Neural cell (in vitro differentiated cells): ENCODE measurements around the gene DNAAF2. TPM values are rescaled to one million over a fixed set of nuclear protein-coding genes. Genes with fewer than 3 reads are reported as not detected.
A peak's percentile ranks its signal among the peaks of the same experiment; 100 is the strongest.

Experiments used
- H2AFZ ChIP-seq: fragments of 200-600, 300-800 bp; sonication (generic), shearing (Covaris generic); 2 replicates; pipeline ENCODE4 v1.6.0; 2014; ENCODE audit warnings: low read depth, mild to moderate bottlenecking, antibody characterized with exemption, low read length, moderate library complexity
- H3F3A ChIP-seq: fragments of 200-600 bp; shearing (Covaris generic); 2 replicates; pipeline ENCODE4 v1.6.1; 2016; ENCODE audit warnings: mild to moderate bottlenecking, moderate library complexity, mixed read lengths, antibody characterized with exemption, low read length; ENCODE audit not compliant: insufficient read depth, poor library complexity, severe bottlenecking
- H3K27ac ChIP-seq: fragments of 200-600, 300-800 bp; sonication (generic), shearing (Covaris generic); 2 replicates; pipeline ENCODE4 v1.5.1; 2014; ENCODE audit warnings: mild to moderate bottlenecking, low read length, moderate library complexity
- H3K27me3 ChIP-seq: fragments of 300-800, 200-600 bp; sonication (generic), shearing (Covaris generic); 2 replicates; pipeline ENCODE4 v1.6.0; 2014; ENCODE audit warnings: mild to moderate bottlenecking, low read depth, low read length, moderate library complexity; ENCODE audit not compliant: insufficient read depth
- H3K36me3 ChIP-seq: fragments of 300-800, 200-600 bp; sonication (generic), shearing (Covaris generic); 2 replicates; pipeline ENCODE4 v1.5.1; 2014; ENCODE audit warnings: mild to moderate bottlenecking, antibody characterized with exemption, low read length, moderate library complexity; ENCODE audit not compliant: insufficient read depth
- H3K4me2 ChIP-seq: fragments of 300-800, 200-600 bp; sonication (generic), shearing (Covaris generic); 2 replicates; pipeline ENCODE4 v1.6.0; 2014; ENCODE audit warnings: mild to moderate bottlenecking, low read length
- H3K4me3 ChIP-seq: fragments of 300-800, 200-600 bp; sonication (generic), shearing (Covaris generic); 2 replicates; pipeline ENCODE4 v1.5.1; 2014; ENCODE audit warnings: mild to moderate bottlenecking, low read length, moderate library complexity
- H3K79me2 ChIP-seq: fragments of 200-600 bp; shearing (Covaris generic); replicated peaks from 2 replicates; pipeline ENCODE4 v1.6.0; 2014; ENCODE audit warnings: mild to moderate bottlenecking, low read length, moderate library complexity; ENCODE audit not compliant: insufficient read depth
- H3K9ac ChIP-seq: fragments of 300-800, 200-600 bp; sonication (generic), shearing (Covaris generic); 2 replicates; pipeline ENCODE4 v1.6.1; 2016; ENCODE audit warnings: mild to moderate bottlenecking, low read length, mixed read lengths
- H3K9me2 ChIP-seq: fragments of 200-600 bp; shearing (Covaris generic); 2 replicates; pipeline ENCODE4 v1.6.1; 2016; ENCODE audit warnings: mild to moderate bottlenecking, low read length, mixed read lengths; ENCODE audit not compliant: insufficient read depth
- H3K9me3 ChIP-seq: fragments of 200-600, 300-800 bp; sonication (generic), shearing (Covaris generic); 2 replicates; pipeline ENCODE4 v1.6.1; 2016; ENCODE audit warnings: mild to moderate bottlenecking, mixed run types, low read length, moderate library complexity, mixed read lengths
- H4K20me1 ChIP-seq: fragments of 200-600 bp; shearing (Covaris generic); 2 replicates; pipeline ENCODE4 v1.6.1; 2016; ENCODE audit warnings: mild to moderate bottlenecking, mixed run types; ENCODE audit not compliant: insufficient read depth
- EP300 ChIP-seq: fragments of 450-650 bp; conservative IDR thresholded peaks from 2 replicates; pipeline ENCODE4 v1.6.1; 2014; ENCODE audit warnings: antibody characterized with exemption, mild to moderate bottlenecking, moderate library complexity; ENCODE audit not compliant: poor library complexity, severe bottlenecking
- EZH2 ChIP-seq: fragments of 200-600, 300-800 bp; shearing (Covaris generic), sonication (generic); IDR thresholded peaks from 2 replicates; pipeline ENCODE4 v1.6.1; 2014; ENCODE audit warnings: antibody characterized with exemption, low read length, borderline replicate concordance, mild to moderate bottlenecking; ENCODE audit not compliant: insufficient read depth, poor library complexity, severe bottlenecking
- MXI1 ChIP-seq: fragments of 450-650 bp; conservative IDR thresholded peaks from 2 replicates; pipeline ENCODE4 v1.6.1; 2014; ENCODE audit warnings: antibody characterized with exemption, mild to moderate bottlenecking; ENCODE audit not compliant: poor library complexity, severe bottlenecking
- POLR2AphosphoS5 ChIP-seq: IDR thresholded peaks from 2 replicates; pipeline ENCODE4 v1.6.1; 2012
- RAD21 ChIP-seq: fragments of 450-650 bp; conservative IDR thresholded peaks from 2 replicates; pipeline ENCODE4 v1.6.1; 2014; ENCODE audit warnings: antibody characterized with exemption, mild to moderate bottlenecking, moderate library complexity
- SMC3 ChIP-seq: fragments of 450-650 bp; conservative IDR thresholded peaks from 2 replicates; pipeline ENCODE4 v1.6.1; 2014; ENCODE audit warnings: antibody characterized with exemption, mild to moderate bottlenecking, moderate library complexity; ENCODE audit not compliant: poor library complexity
- TAF1 ChIP-seq: IDR thresholded peaks from 2 replicates; pipeline ENCODE4 v1.6.1; 2012; ENCODE audit warnings: low read depth
- polyA plus RNA-seq: library from polyadenylated mRNA; depleted of rRNA; stranded (reverse); fragments of >200 nt; gene quantifications from 2 replicates; pipeline ENCODE4 v1.2.3, GENCODE V29; 2014
- TF ChIP-seq, protein P1 (sequence below): IDR thresholded peaks from 2 replicates; pipeline ENCODE4 v1.6.1; 2012; ENCODE audit warnings: borderline replicate concordance
- TF ChIP-seq, protein P2 (sequence below): fragments of 450-650 bp; IDR thresholded peaks from 2 replicates; pipeline ENCODE4 v1.5.1; 2014; ENCODE audit warnings: antibody characterized with exemption, mild to moderate bottlenecking, moderate library complexity; ENCODE audit not compliant: poor library complexity, severe bottlenecking

The DNAAF2 gene
- polyA plus RNA-seq, 1 donor from 2014 or later: 41.6 TPM

DNA sequence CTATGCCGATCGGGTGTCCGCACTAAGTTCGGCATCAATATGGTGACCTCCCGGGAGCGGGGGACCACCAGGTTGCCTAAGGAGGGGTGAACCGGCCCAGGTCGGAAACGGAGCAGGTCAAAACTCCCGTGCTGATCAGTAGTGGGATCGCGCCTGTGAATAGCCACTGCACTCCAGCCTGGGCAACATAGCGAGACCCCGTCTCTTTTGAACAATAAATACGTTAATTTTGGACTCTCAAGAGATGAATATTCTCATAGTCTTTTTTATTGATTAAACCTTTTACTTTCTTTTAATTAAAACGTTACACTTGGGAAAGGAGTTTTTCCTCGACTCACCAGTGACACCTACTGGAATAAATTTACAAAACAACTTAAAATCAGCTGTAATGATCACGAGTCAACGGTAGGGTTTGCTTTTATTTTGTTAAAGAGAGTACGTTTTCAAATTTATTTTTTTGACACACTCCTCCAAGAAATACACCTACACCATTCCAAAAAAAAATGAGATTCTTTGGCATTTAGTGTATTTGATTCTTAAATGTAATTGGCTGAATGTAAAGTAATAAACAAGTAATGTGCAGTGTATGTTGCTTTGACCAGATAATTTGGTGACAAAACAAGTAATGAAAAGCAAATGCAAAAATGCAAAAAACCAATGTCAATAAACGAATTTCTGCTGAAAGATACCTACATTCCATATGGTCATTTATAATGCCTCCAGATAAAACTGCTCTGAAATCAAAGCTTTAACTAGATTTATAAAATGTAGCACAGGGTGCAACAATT lies 48.2 kb downstream of the DNAAF2 start:
- no peak overlapping the region for H3K9ac ChIP-seq
- no peak overlapping the region for H2AFZ ChIP-seq
- peak overlapping the region; percentile 71 for H3K4me3 ChIP-seq
- H3F3A ChIP-seq: no peaks in the 10 kb centered on the region
- H3K27ac ChIP-seq: peak overlapping the region; percentile 99
- peaks cover 40% of the 10 kb centered on the region for H3K79me2 ChIP-seq
- H3K9me2 ChIP-seq: no peaks in the 10 kb centered on the region
- no peaks in the 10 kb centered on the region for H3K27me3 ChIP-seq
- no peaks in the 10 kb centered on the region for H3K9me3 ChIP-seq
- H3K36me3 ChIP-seq: no peaks in the 10 kb centered on the region
- H4K20me1 ChIP-seq: no peaks in the 10 kb centered on the region
- TF ChIP-seq, protein P1, sequence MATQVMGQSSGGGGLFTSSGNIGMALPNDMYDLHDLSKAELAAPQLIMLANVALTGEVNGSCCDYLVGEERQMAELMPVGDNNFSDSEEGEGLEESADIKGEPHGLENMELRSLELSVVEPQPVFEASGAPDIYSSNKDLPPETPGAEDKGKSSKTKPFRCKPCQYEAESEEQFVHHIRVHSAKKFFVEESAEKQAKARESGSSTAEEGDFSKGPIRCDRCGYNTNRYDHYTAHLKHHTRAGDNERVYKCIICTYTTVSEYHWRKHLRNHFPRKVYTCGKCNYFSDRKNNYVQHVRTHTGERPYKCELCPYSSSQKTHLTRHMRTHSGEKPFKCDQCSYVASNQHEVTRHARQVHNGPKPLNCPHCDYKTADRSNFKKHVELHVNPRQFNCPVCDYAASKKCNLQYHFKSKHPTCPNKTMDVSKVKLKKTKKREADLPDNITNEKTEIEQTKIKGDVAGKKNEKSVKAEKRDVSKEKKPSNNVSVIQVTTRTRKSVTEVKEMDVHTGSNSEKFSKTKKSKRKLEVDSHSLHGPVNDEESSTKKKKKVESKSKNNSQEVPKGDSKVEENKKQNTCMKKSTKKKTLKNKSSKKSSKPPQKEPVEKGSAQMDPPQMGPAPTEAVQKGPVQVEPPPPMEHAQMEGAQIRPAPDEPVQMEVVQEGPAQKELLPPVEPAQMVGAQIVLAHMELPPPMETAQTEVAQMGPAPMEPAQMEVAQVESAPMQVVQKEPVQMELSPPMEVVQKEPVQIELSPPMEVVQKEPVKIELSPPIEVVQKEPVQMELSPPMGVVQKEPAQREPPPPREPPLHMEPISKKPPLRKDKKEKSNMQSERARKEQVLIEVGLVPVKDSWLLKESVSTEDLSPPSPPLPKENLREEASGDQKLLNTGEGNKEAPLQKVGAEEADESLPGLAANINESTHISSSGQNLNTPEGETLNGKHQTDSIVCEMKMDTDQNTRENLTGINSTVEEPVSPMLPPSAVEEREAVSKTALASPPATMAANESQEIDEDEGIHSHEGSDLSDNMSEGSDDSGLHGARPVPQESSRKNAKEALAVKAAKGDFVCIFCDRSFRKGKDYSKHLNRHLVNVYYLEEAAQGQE: no peak
- TF ChIP-seq EZH2: no peak
- peak; percentile 56 for TF ChIP-seq RAD21
- TF ChIP-seq, protein P2, sequence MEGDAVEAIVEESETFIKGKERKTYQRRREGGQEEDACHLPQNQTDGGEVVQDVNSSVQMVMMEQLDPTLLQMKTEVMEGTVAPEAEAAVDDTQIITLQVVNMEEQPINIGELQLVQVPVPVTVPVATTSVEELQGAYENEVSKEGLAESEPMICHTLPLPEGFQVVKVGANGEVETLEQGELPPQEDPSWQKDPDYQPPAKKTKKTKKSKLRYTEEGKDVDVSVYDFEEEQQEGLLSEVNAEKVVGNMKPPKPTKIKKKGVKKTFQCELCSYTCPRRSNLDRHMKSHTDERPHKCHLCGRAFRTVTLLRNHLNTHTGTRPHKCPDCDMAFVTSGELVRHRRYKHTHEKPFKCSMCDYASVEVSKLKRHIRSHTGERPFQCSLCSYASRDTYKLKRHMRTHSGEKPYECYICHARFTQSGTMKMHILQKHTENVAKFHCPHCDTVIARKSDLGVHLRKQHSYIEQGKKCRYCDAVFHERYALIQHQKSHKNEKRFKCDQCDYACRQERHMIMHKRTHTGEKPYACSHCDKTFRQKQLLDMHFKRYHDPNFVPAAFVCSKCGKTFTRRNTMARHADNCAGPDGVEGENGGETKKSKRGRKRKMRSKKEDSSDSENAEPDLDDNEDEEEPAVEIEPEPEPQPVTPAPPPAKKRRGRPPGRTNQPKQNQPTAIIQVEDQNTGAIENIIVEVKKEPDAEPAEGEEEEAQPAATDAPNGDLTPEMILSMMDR: peak; percentile 95
- H3K4me2 ChIP-seq: no peak overlapping the region

DNA sequence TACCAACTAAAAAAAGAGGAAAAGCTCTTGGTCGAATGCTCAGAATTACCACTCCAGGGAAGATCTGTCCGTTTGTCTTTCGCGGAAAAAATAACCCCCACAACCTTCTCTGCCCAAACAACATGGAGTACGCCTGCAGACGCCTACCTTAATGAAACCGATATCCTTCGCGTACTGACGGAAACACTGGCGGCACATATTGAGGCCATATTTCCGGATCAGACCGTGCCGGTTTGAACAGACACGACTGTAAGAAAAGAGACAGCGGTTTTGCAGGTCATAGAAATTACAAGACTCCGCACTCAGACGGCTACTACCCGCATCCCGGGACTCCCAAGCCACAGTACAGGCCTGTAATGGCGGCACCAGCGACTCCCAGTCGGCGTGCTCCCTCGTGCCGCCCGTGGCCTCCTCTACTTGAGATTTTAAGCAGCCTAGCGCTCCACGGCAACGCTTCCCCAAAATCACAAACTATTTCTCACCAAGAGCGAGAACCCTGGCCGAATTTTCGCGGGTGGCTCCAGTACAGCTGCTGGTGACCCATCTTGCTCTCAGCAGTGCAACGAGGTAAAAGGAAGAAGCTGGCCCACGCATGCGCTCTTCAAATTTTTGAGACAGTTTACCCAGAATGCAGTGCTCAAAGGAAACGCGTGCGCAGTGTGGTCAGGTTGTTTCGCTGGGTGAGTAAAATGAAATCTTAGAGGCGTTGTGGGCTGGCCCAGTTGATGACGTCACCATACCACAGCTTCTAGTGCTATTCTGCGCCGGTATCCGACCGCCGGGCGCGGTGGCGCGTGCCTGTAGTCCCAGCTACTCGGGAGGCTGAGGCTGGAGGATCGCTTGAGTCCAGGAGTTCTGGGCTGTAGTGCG lies 49.0 kb downstream of the DNAAF2 start, which contains the start of gene RPS29:
Gene RPS29 (minus strand): TSS at position 578 of the 870 bp plus-strand sequence. CDS start 34 bp downstream, at position 544.
- H3F3A ChIP-seq: no peaks in the 10 kb centered on the region
- no peaks in the 10 kb centered on the region for H3K27me3 ChIP-seq
- H3K27ac ChIP-seq: peak within 1 kb of the TSS; percentile 99
- H3K36me3 ChIP-seq: no peaks in the 10 kb centered on the region
- H3K9me2 ChIP-seq: no peaks in the 10 kb centered on the region
- peak within 1 kb of the TSS; percentile 97 for H3K9ac ChIP-seq
- H4K20me1 ChIP-seq: no peaks in the 10 kb centered on the region
- H3K4me2 ChIP-seq: peak within 1 kb of the TSS; percentile 8
- H2AFZ ChIP-seq: peak within 1 kb of the TSS; percentile 54
- TF ChIP-seq, protein P1: peak; percentile 95
- TF ChIP-seq SMC3 (peak; percentile 12), RAD21 (no peak), EP300 (peak; percentile 41), TAF1 (peak; percentile 94), POLR2AphosphoS5 (peak; percentile 98), EZH2 (no peak), MXI1 (peak; percentile 95)
- TF ChIP-seq, protein P2: no peak
- peaks cover 46% of the 10 kb centered on the region for H3K79me2 ChIP-seq
- H3K9me3 ChIP-seq: no peaks in the 10 kb centered on the region
- H3K4me3 ChIP-seq: peak within 1 kb of the TSS; percentile 71
